ENCODE measurements around the gene TMEM233.

DNA sequence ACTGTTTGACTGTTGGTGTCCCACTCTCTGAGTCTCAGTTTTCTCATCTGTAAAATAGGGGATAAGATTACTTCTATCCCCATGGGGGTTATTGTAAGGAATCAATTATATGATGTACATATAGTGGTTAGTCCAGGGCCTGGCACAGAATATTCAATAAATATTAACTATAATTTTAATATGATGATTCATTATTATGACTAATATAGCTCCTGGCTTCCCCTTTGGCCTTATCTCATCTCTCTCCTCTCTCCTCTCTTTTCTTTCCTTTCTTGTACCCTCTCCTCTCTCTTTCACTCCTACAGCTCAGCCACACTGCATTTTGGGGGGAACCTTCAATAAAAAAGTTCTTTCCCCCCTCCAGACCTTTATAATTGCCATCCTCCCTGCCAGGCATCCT, 21.1 kb downstream of the TMEM233 start:
- TF ChIP-seq POLR2A (IDR thresholded peaks at IDR 0.05; ENCODE audit: low read depth, low read length) (no peak), TAF1 (IDR thresholded peaks at IDR 0.05; ENCODE audit: borderline replicate concordance, low read depth, low read length) (no peak)
